GM12873 (cell line): ENCODE results near the gene TCERG1L.

Experiments used
- CTCF ChIP-seq: IDR thresholded peaks from 2 replicates; pipeline ENCODE4 v1.5.1; 2012; ENCODE audit warnings: low read depth, mild to moderate bottlenecking, moderate library complexity, low read length, control low read depth; ENCODE audit not compliant: insufficient read depth; ENCODE audit errors: missing control alignments

The TCERG1L gene

GRCh38 chr10:131160219-131160875 is 151.2 kb downstream of the TCERG1L start:
- no peak for TF ChIP-seq CTCF

- no peak for TF ChIP-seq CTCF
These were observed 151.8 kb downstream of the TCERG1L start for GRCh38 chr10:131159771-131160170.

DNA sequence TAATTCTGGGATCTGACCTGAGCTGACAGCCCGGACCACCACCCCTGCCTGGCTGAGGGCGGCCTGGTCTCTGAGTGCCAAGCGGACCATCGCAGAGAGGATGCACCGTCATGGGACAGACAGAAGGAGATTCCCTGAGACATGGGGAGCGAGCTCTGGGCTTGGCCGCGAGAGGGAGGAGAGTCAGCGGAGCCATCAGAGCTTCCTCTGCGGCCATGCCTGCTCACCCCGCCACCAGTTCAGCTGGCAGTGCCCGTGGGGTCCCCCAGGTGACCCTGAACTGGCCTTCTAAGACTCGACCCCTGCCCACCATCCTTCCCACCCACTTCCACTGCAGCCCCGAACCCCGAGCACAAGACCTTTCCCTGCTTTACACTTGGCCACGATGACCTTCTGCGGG is 152.8 kb downstream of the TCERG1L start:
- TF ChIP-seq CTCF = no peak

GRCh38 chr10:131157899-131158298 is 153.6 kb downstream of the TCERG1L start:
- no peak for TF ChIP-seq CTCF

GRCh38 chr10:131155876-131156230 is 155.7 kb downstream of the TCERG1L start:
- TF ChIP-seq CTCF = no peak

GRCh38 chr10:131155218-131155875 is 156.2 kb downstream of the TCERG1L start:
- TF ChIP-seq CTCF = no peak

- TF ChIP-seq CTCF = no peak
These were observed 157.1 kb downstream of the TCERG1L start for GRCh38 chr10:131154306-131155025.
